Liver (tissue), 9 donors: ENCODE results near the gene MED27. TPM values are rescaled to one million over a fixed set of nuclear protein-coding genes. Genes with fewer than 3 reads are reported as not detected.
"Not testable (repeated sequence)": the region's sequence is repeated elsewhere in the genome, so short reads cannot be mapped to it uniquely, and the experiment has no call there.

Source experiments
- DNase-seq: peaks from one replicate; pipeline ENCODE4 v3.0.0-alpha.2; 2017; ENCODE audit warnings: low spot score
- H3K27ac ChIP-seq, 2 donors: one replicate each; pipeline ENCODE4 v1.7.0; 2013; ENCODE audit warnings: inconsistent platforms in 2 of 2, low read length in 2 of 2, control low read depth in 1 of 2, low read depth in 1 of 2, mild to moderate bottlenecking in 1 of 2
- H3K27me3 ChIP-seq, 4 donors: one replicate each; pipeline versions ENCODE4 v1.6.1 to v1.7.0; 2013; ENCODE audit warnings: low read length in 3 of 4, inconsistent platforms in 1 of 4, mild to moderate bottlenecking in 1 of 4, moderate library complexity in 1 of 4; ENCODE audit not compliant: control insufficient read depth in 4 of 4, insufficient read depth in 4 of 4
- H3K36me3 ChIP-seq, 4 donors: one replicate each; pipeline versions ENCODE4 v1.6.1 to v1.7.0; 2013; ENCODE audit warnings: low read length in 3 of 4, mild to moderate bottlenecking in 3 of 4, low read depth in 1 of 4, moderate library complexity in 1 of 4; ENCODE audit not compliant: control insufficient read depth in 4 of 4, insufficient read depth in 3 of 4
- H3K4me1 ChIP-seq, 4 donors: one replicate each; pipeline versions ENCODE4 v1.6.1 to v1.7.0; 2013; ENCODE audit warnings: low read length in 3 of 4, mild to moderate bottlenecking in 3 of 4, moderate library complexity in 1 of 4; ENCODE audit not compliant: control insufficient read depth in 4 of 4, insufficient read depth in 4 of 4
- H3K4me3 ChIP-seq, 3 donors: one replicate each; pipeline versions ENCODE4 v1.6.1 to v1.7.0; 2013; ENCODE audit warnings: low read length in 3 of 3, control low read depth in 1 of 3, low read depth in 1 of 3, mild to moderate bottlenecking in 1 of 3
- H3K9ac ChIP-seq, 2 donors: one replicate each; pipeline ENCODE4 v1.7.0; 2013; ENCODE audit warnings: low read length in 2 of 2, mild to moderate bottlenecking in 2 of 2, moderate library complexity in 2 of 2, control low read depth in 1 of 2, low read depth in 1 of 2
- H3K9me3 ChIP-seq, 4 donors: one replicate each; pipeline versions ENCODE4 v1.6.1 to v1.7.0; 2013; ENCODE audit warnings: low read length in 3 of 4; ENCODE audit not compliant: control insufficient read depth in 4 of 4
- ATF3 ChIP-seq: IDR thresholded peaks from 2 replicates; pipeline ENCODE4 v1.6.1; 2016; ENCODE audit warnings: antibody characterized with exemption
- CTCF ChIP-seq: fragments of 150-350 bp; IDR thresholded peaks from 2 replicates; pipeline ENCODE4 v1.5.1; 2017; ENCODE audit warnings: improper control_type of control experiment, low read depth, low read length; ENCODE audit not compliant: missing input control
- EGR1 ChIP-seq, 2 donors: IDR thresholded peaks; 2 replicates each; pipeline ENCODE4 v1.6.1; 2016 to 2018; ENCODE audit warnings: antibody characterized with exemption in 2 of 2, low read depth in 2 of 2
- FOXA2 ChIP-seq: IDR thresholded peaks from 2 replicates; pipeline ENCODE4 v1.6.1; 2016; ENCODE audit warnings: antibody characterized with exemption
- GABPA ChIP-seq, 2 donors: IDR thresholded peaks in 1 of 2; conservative IDR thresholded peaks in 1 of 2; 2 replicates each; pipeline ENCODE4 v1.6.1; 2016; ENCODE audit warnings: antibody characterized with exemption in 2 of 2, mild to moderate bottlenecking in 1 of 2, moderate library complexity in 1 of 2
- HNF4A ChIP-seq, 2 donors: conservative IDR thresholded peaks; 2 replicates each; pipeline ENCODE4 v1.6.1; 2016; ENCODE audit warnings: antibody characterized with exemption in 2 of 2, mild to moderate bottlenecking in 2 of 2
- JUND ChIP-seq, 2 donors: IDR thresholded peaks; 2 replicates each; pipeline ENCODE4 v1.6.1; 2016; ENCODE audit warnings: antibody characterized with exemption in 2 of 2
- MAX ChIP-seq: IDR thresholded peaks from 2 replicates; pipeline ENCODE4 v1.6.1; 2016; ENCODE audit warnings: antibody characterized with exemption
- SP1 ChIP-seq: IDR thresholded peaks from 2 replicates; pipeline ENCODE4 v1.6.1; 2018; ENCODE audit warnings: antibody characterized with exemption, mild to moderate bottlenecking
- ZBTB33 ChIP-seq: IDR thresholded peaks from 2 replicates; pipeline ENCODE4 v1.6.1; 2016; ENCODE audit warnings: antibody characterized with exemption
- WGBS: extraction: QIAGEN DNeasy Blood & Tissue Kit; methylation state at CpG from one replicate; pipeline ENCODE4 v1.1.7; 2013; 5-methylcytosine and 5-hydroxymethylcytosine counted together
- polyA plus RNA-seq, 2 donors: library from polyadenylated mRNA; stranded (reverse) in 1 of 2; unstranded in 1 of 2; fragments of 200-250 nt in 1 of 2; fragments of >200 nt in 1 of 2; fragmentation: Nextera tagmentation in 1 of 2; extraction: Ambion mirVana in 1 of 2; gene quantifications; one replicate each; pipeline versions ENCODE4 v1.2.1 to v1.2.3, GENCODE V29; 2013 to 2015
- total RNA-seq, 2 donors: library from RNA; depleted of rRNA; stranded (reverse); fragments of >200 nt; gene quantifications; one replicate each; pipeline ENCODE4 v1.2.3, GENCODE V29; 2014
- donor health status: healthy.
- donor health status: healthy.
- donor health status: healthy.
- donor health status: healthy.
- donor health status: healthy.

MED27 gene
- total and polyA plus RNA-seq, 4 donors: 4.6 to 7.9 (median 5.5) TPM

GRCh38 chr9:131923766-131924165, 155.9 kb downstream of the MED27 start:
- H3K27me3 ChIP-seq: no peaks in the 10 kb centered on the region
- no peak overlapping the region for H3K27ac ChIP-seq
- no peaks in the 10 kb centered on the region for H3K36me3 ChIP-seq
- 97% methylated on average over 4 of the region's 4 CpGs for WGBS
- H3K9me3 ChIP-seq: no peaks in the 10 kb centered on the region
- no peak overlapping the region for H3K4me3 ChIP-seq
- no peak for DNase-seq
- no peak overlapping the region for H3K9ac ChIP-seq
- H3K4me1 ChIP-seq: no peaks in the 10 kb centered on the region
- TF ChIP-seq SP1: no peak

- Histone ChIP-seq H3K4me1 (no peaks in the 10 kb centered on the region), H3K27ac (no peak overlapping the region), H3K4me3 (no peak overlapping the region), H3K9ac (no peak overlapping the region), H3K36me3 (no peaks in the 10 kb centered on the region), H3K9me3 (no peaks in the 10 kb centered on the region), H3K27me3 (no peaks in the 10 kb centered on the region)
- no peak for DNase-seq
- TF ChIP-seq EGR1 (IDR thresholded peaks at IDR 0.05; ENCODE audit: low read depth in 2 of 2) (no peak), FOXA2 (no peak), GABPA (IDR thresholded peaks at IDR 0.05 in 1 of 2, conservative IDR thresholded peaks at IDR 0.05 in 1 of 2) (no peak), ZBTB33 (no peak), ATF3 (no peak), JUND (IDR thresholded peaks at IDR 0.05) (no peak), CTCF (no peak), MAX (no peak), HNF4A (conservative IDR thresholded peaks at IDR 0.05) (no peak)
- WGBS: 93% methylated on average over 3 of the region's 3 CpGs
Observed at GRCh38 chr9:131923132-131923671, 156.5 kb downstream of the MED27 start.

- H3K4me3 ChIP-seq, H3K36me3 ChIP-seq, H3K9ac ChIP-seq, H3K4me1 ChIP-seq, H3K27ac ChIP-seq, H3K9me3 ChIP-seq, H3K27me3 ChIP-seq, DNase-seq: not testable (repeated sequence)
- WGBS: 95% methylated on average over 5 of the region's 5 CpGs
Observed at GRCh38 chr9:131921635-131922034, 158.0 kb downstream of the MED27 start.
